Loucy (cell line): ENCODE measurements around the gene ELOVL6.

Experiments used
- CTCF ChIP-seq: fragments of 200-600 bp; sonication (generic); conservative IDR thresholded peaks from 2 replicates; pipeline ENCODE4 v1.5.1; 2014; ENCODE audit warnings: mild to moderate bottlenecking, antibody characterized with exemption, low read length
- EZH2phosphoT487 ChIP-seq: fragments of 200-600 bp; IDR thresholded peaks from 2 replicates; pipeline ENCODE4 v1.6.1; 2018; ENCODE audit warnings: antibody characterized with exemption, mild to moderate bottlenecking, moderate library complexity, borderline replicate concordance

GRCh38 chr4:110119880-110120279, 78.5 kb downstream of the ELOVL6 start:
- no peak for TF ChIP-seq EZH2phosphoT487
- TF ChIP-seq CTCF: no peak
